NCI-H526 (cell line): ENCODE results near the gene EXO5.
"Not testable (repeated sequence)": the region's sequence is repeated elsewhere in the genome, so short reads cannot be mapped to it uniquely, and the experiment has no call there.

Experiments
- DNase-seq, 2 experiments: peaks; one replicate each; lab custom pipeline; 2025; lab: John Stamatoyannopoulos, UW

EXO5 gene, protein sequence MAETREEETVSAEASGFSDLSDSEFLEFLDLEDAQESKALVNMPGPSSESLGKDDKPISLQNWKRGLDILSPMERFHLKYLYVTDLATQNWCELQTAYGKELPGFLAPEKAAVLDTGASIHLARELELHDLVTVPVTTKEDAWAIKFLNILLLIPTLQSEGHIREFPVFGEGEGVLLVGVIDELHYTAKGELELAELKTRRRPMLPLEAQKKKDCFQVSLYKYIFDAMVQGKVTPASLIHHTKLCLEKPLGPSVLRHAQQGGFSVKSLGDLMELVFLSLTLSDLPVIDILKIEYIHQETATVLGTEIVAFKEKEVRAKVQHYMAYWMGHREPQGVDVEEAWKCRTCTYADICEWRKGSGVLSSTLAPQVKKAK

GRCh38 chr1:40508375-40509341 lies at the start of gene EXO5:
Gene EXO5 (plus strand): TSS chr1:40508767. CDS start chr1:40514545, 5,778 bp downstream.
- DNase-seq: peak; percentile 51 to 92

- no peak for DNase-seq
Observed at GRCh38 chr1:40462956-40463590, 45.5 kb upstream of the EXO5 start.

GRCh38 chr1:40469327-40469726 lies 39.2 kb upstream of the EXO5 start:
- no peak for DNase-seq

GRCh38 chr1:40475268-40475667 lies 33.3 kb upstream of the EXO5 start:
- DNase-seq: no peak

DNA sequence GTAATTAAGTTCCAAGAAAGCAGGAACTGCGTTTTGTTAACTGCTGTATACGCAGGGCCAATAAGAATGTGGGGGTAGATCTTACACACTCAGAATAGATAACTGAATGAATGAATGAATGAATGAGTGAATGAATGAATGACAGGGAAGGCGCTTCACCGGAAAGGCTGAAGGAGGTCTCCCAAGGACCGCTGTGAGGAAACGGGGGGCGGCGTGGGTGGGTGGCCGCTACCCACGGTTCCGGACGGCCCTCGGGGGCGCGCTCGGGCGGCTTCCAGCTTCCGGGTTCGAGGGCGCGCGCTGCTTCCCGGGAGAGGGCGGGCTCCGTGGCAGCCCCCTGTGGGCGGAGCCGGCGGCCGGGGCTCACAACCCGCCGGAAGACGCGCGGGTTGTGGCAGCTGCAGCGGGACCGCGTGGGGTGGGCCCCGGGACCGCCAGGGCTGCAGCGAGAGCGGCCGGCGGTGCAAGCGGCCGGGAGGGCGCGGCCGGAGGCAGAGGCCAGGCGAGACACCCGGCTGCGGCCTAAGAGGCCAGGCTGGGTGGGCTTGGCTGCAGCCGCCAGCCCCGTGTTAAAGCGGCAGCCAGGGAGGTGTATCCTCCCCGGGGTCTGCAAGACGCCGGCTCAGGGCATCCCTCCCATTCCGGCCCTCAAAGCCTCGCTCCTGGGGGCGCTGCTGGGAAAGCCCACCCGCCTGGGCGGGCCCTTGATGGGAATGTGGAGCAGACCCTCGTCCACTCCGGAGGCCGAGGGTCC lies 31.5 kb upstream of the EXO5 start, which contains the start of gene ZFP69:
TSS of gene ZFP69 (plus strand) at position 367 of the 754 bp plus-strand sequence. CDS start 2,072 bp downstream, outside the sequence.
- peak; percentile 60 to 95 for DNase-seq

DNA sequence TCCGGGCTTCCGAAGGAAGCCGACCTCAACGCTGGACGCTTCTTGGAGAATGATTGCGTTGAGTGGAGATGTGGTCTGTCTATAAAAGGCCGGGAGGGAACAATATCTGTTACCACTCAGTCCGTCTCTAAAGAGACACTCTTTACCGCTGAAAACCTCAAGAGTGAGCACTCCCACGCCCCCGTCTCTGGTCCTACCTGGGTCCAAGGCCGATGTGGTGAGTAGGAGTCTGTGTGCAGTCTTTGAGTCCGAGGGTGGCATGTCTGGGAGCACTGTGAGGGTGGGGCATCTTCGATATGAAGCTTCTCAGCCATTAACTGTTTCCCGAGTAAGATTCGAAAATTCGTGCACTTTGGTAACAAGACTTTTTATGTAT lies 30.9 kb upstream of the EXO5 start:
- DNase-seq: peak in 1 of 2 experiments; percentile 65

DNA sequence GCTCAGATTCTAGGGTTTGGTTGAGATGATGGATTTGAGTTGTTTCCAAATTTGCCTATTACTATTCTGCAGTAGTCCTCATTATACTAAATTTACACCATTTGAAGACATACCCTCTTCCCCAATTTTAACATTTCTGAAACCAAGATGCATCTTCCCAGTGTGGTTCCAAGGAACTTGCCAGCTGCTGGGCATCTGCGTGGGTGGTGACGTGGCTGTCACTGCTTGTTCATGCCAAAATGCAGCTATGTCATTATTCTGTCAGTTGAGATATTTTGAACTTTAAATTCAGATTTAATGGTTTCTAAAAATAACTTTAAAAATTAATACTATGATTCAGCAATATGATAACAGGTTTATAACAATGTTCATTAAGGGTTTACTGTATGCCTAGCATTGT lies 30.3 kb upstream of the EXO5 start:
- no peak for DNase-seq

DNA sequence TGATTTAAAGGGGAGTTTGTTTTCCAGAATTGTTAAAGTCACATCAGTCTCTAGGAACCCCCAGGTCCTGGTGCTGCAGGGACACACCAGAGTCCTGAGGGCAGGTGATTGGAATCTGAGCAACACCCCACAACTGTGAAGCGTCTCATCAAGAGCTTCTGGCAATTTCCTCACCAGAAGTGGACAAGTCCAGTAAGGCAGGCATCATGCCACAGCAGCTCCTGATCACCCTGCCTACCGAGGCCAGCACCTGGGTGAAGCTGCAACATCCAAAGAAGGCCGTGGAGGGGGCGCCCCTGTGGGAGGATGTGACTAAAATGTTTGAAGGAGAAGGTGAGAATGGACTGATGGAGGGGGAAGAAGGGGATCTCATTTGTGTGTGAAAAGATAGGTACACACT lies 29.4 kb upstream of the EXO5 start:
- DNase-seq: no peak

GRCh38 chr1:40495315-40495903 lies 13.2 kb upstream of the EXO5 start:
- no peak for DNase-seq

GRCh38 chr1:40502651-40503050 lies 5.9 kb upstream of the EXO5 start:
- DNase-seq: not testable (repeated sequence)

- no peak for DNase-seq
Observed at GRCh38 chr1:40507973-40508372, 594 bp upstream of the EXO5 start.

GRCh38 chr1:40519517-40519916 lies 10.9 kb downstream of the EXO5 start:
- no peak for DNase-seq

GRCh38 chr1:40530735-40531380 lies 22.3 kb downstream of the EXO5 start:
- peak in 1 of 2 experiments; percentile 35 for DNase-seq

- peak; percentile 96 to 98 for DNase-seq
Observed at GRCh38 chr1:40531381-40532061, 23.0 kb downstream of the EXO5 start, which contains the start of gene ZNF684. Gene ZNF684 (plus strand): TSS chr1:40531637. CDS start chr1:40533167, 1,530 bp downstream.

DNA sequence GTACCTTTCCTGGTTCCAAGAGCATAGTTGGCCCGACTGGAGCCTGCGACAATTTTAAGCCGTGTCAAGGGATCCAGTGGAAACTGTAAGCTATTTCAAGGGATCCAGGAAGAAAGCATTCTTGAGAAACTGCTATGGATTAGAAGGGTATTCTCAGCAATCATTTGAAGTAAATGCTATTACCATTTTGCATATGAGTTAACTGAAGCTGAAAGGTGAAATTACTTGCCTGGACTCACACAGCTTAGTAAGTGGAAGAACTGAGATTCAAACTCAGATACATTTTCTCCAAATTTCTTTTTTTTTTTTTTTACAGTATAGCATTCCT lies 23.5 kb downstream of the EXO5 start:
- DNase-seq: no peak

GRCh38 chr1:40532844-40533424 lies 24.4 kb downstream of the EXO5 start:
- peak; percentile 74 to 87 for DNase-seq

DNA sequence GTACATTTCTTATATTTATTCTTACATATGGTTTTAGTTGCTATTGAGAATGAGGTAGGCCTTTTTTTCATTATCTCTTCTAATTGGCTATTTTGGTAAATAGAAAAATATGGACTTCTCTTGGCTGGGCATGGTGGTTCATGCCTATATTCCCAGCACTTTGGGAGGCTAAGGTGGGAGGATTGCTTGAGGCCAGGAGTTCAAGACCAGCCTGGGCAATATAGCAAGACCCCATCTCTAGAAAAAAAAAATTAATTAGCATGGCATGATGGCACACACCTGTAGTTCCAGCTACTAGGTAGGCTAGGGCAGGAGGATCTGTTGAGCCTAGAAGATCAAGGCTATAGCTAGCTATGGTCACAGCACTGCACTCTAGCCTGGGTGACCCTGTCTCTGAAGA lies 26.0 kb downstream of the EXO5 start:
- no peak for DNase-seq

- DNase-seq: no peak
Observed at GRCh38 chr1:40535732-40536131, 27.2 kb downstream of the EXO5 start.

- DNase-seq: no peak
Observed at GRCh38 chr1:40539338-40539737, 30.8 kb downstream of the EXO5 start.

DNA sequence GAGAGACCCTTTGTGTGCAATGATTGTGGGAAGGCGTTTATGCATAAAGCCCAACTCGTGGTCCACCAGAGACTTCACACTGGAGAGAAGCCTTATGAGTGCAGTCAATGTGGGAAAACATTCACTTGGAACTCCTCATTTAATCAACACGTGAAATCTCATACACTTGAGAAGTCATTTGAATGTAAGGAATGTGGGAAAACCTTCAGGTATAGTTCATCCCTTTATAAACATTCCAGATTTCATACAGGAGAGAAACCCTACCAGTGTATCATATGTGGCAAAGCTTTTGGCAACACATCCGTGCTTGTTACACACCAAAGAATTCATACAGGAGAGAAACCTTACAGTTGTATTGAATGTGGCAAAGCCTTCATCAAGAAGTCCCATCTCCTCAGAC lies 38.4 kb downstream of the EXO5 start:
- DNase-seq: no peak
